ENCODE measurements around the gene GORASP2. TPM values are rescaled to one million over a fixed set of nuclear protein-coding genes. Genes with fewer than 3 reads are reported as not detected.
A peak's percentile ranks its signal among the peaks of the same experiment; 100 is the strongest.

The GORASP2 gene
- total RNA-seq, 1 experiment from 2014 or later: 87.9 TPM

DNA sequence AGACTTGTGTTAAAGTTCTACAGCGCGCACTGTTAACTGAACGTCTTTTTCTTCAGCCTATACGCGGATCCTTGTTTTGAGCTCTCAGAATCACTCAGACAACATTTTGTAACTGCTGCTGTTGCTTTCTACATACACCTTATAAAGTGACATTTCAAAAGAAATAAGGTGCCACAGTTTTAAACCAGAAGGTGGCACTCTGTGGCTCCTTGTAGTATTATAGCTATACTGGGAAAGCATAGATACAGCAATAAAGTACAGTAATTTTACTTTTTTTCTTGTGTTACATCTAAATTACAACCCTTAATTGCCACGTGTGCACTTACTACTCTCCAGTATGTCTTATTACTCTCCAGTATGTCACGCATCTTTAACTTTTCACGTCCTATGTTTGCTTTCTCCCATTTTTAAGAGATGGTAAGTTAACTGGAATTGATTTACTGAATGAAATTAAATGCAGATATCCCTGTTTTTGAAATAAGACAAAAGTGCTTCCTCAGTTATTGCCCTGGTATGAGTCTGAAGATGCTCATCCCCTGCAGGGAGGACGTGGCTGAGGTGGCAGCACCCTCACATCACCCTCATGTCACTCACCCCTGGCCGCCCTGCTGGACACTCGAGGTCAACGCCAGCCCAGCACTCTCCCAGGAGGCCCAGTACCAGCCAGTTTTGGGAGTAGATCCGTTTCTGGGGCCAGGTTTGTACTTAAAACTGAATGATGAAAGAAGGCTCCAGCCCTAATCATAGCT lies 37.8 kb downstream of the GORASP2 start:
- TF ChIP-seq CEBPB (IDR thresholded peaks at IDR 0.05; ENCODE audit: low read depth) (no peak), RAD21 (IDR thresholded peaks at IDR 0.05; ENCODE audit: low read depth) (peak; percentile 19; the same call in 1 of the 2 replicates), SIN3A (IDR thresholded peaks at IDR 0.05; ENCODE audit: low read depth) (no peak), EZH2 (IDR thresholded peaks at IDR 0.05) (no peak)
- TF ChIP-seq, protein P1, sequence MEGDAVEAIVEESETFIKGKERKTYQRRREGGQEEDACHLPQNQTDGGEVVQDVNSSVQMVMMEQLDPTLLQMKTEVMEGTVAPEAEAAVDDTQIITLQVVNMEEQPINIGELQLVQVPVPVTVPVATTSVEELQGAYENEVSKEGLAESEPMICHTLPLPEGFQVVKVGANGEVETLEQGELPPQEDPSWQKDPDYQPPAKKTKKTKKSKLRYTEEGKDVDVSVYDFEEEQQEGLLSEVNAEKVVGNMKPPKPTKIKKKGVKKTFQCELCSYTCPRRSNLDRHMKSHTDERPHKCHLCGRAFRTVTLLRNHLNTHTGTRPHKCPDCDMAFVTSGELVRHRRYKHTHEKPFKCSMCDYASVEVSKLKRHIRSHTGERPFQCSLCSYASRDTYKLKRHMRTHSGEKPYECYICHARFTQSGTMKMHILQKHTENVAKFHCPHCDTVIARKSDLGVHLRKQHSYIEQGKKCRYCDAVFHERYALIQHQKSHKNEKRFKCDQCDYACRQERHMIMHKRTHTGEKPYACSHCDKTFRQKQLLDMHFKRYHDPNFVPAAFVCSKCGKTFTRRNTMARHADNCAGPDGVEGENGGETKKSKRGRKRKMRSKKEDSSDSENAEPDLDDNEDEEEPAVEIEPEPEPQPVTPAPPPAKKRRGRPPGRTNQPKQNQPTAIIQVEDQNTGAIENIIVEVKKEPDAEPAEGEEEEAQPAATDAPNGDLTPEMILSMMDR (IDR thresholded peaks at IDR 0.05 in 2 of 3, conservative IDR thresholded peaks at IDR 0.05 in 1 of 3; ENCODE audit: borderline replicate concordance in 1 of 3, insufficient read depth in 1 of 3, low read depth in 2 of 3, low read length in 2 of 3): peak; percentile 26 to 50 (median 42); a peak in 5 of 6 replicates
- Histone ChIP-seq H3K27ac (ENCODE audit: low read depth, low read length) (no peak overlapping the region), H3K4me2 (ENCODE audit: low read length) (no peak overlapping the region), H3K4me3 (replicated peaks in 1 of 2; ENCODE audit: low read depth in 1 of 2, low read length in 2 of 2) (no peak overlapping the region), H4K20me1 (ENCODE audit: insufficient read depth) (no peaks in the 10 kb centered on the region), H3K4me1 (ENCODE audit: control insufficient read depth in 1 of 2, insufficient read depth in 2 of 2, low read length in 2 of 2) (no peaks in the 10 kb centered on the region), H3K9ac (ENCODE audit: low read length) (no peak overlapping the region), H3K79me2 (ENCODE audit: insufficient read depth, low read length) (no peaks in the 10 kb centered on the region), H3K27me3 (ENCODE audit: insufficient read depth, low read length) (no peaks in the 10 kb centered on the region), H3K36me3 (ENCODE audit: control insufficient read depth in 1 of 2, insufficient read depth in 2 of 2, low read length in 2 of 2) (peaks cover 18 to 32% of the 10 kb centered on the region in 2 experiments), H2AFZ (ENCODE audit: low read depth, low read length, poor library complexity, severe bottlenecking) (no peak overlapping the region), H3K9me2 (ENCODE audit: insufficient read depth) (no peaks in the 10 kb centered on the region), H3K9me3 (ENCODE audit: control insufficient read depth in 1 of 2, insufficient read depth in 1 of 2, low read depth in 1 of 2, low read length in 2 of 2) (no peaks in the 10 kb centered on the region)
- POLR2A ChIA-PET: no interaction called here
- CTCF ChIA-PET: interaction anchor here (0.9 to 1.6 kb wide), 4 partner anchors 8 to 606 kb away, joined by 3 to 4 read pairs (median 4); partner anchors contain the start of gene GORASP2
- BruUV-seq (replicated peaks): no TSS peak
- intact Hi-C loops (cut with micrococcal nuclease): no loop called here
- ATAC-seq (peak; percentile 88), DNase-seq (ENCODE audit: low read depth, low spot score) (no peak)
- RAD21 ChIA-PET (ENCODE audit: low non-redundant PET in 1 of 2, low total read pairs in 2 of 2, uncharacterized antibody in 2 of 2, unreplicated experiment in 2 of 2): no interaction called here

DNA sequence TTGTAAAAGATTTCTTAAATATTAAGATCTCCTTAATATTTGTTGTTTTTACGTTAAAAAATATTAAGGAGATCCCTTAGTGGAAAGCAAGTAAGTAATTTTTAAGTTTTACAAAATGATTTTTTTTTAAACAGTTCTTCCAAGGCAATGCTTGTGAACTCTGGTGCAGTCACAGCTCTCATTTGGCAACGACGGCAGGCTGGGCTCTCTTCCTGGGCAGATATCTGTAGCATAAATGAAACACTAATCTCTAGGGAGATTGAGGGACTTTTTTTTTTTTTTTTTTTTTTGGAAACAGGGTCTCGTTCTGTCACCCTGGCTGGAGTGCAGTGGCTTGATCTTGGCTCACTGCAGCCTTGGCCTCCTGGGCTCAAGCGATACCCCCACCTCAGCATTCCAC lies 38.5 kb downstream of the GORASP2 start:
- POLR2A ChIA-PET: no interaction called here
- Histone ChIP-seq H2AFZ (ENCODE audit: low read depth, low read length, poor library complexity, severe bottlenecking) (no peak overlapping the region), H3K9me3 (ENCODE audit: control insufficient read depth in 1 of 2, insufficient read depth in 1 of 2, low read depth in 1 of 2, low read length in 2 of 2) (no peaks in the 10 kb centered on the region), H3K36me3 (ENCODE audit: control insufficient read depth in 1 of 2, insufficient read depth in 2 of 2, low read length in 2 of 2) (peaks cover 15 to 25% of the 10 kb centered on the region in 2 experiments), H3K27ac (ENCODE audit: low read depth, low read length) (no peak overlapping the region), H3K9me2 (ENCODE audit: insufficient read depth) (no peaks in the 10 kb centered on the region), H3K9ac (ENCODE audit: low read length) (no peak overlapping the region), H3K79me2 (ENCODE audit: insufficient read depth, low read length) (no peaks in the 10 kb centered on the region), H3K4me3 (replicated peaks in 1 of 2; ENCODE audit: low read depth in 1 of 2, low read length in 2 of 2) (no peak overlapping the region), H3K27me3 (ENCODE audit: insufficient read depth, low read length) (no peaks in the 10 kb centered on the region), H3K4me1 (ENCODE audit: control insufficient read depth in 1 of 2, insufficient read depth in 2 of 2, low read length in 2 of 2) (peaks cover 0 to 1% of the 10 kb centered on the region in 2 experiments; a peak in 1 of 4 replicates), H3K4me2 (ENCODE audit: low read length) (no peak overlapping the region), H4K20me1 (ENCODE audit: insufficient read depth) (no peaks in the 10 kb centered on the region)
- BruUV-seq (replicated peaks): no TSS peak
- DNase-seq (ENCODE audit: low read depth, low spot score) (no peak), ATAC-seq (no peak)
- RAD21 ChIA-PET (ENCODE audit: low non-redundant PET in 1 of 2, low total read pairs in 2 of 2, uncharacterized antibody in 2 of 2, unreplicated experiment in 2 of 2): no interaction called here
- TF ChIP-seq YY1 (IDR thresholded peaks at IDR 0.05; ENCODE audit: extremely low read depth, insufficient replicate concordance, low read depth, low read length): no peak
- intact Hi-C loops (cut with micrococcal nuclease): no loop called here
- CTCF ChIA-PET: interaction anchor here (1.6 kb wide), 1 partner anchor 606 kb away, joined by 3 read pairs; no protein-coding TSS in a partner anchor
